GM12891 (cell line): Measurements from ENCODE around the gene LGR6.

Experiments used
- POLR2A ChIP-seq: IDR thresholded peaks from 2 replicates; pipeline ENCODE4 v1.6.1; 2011; ENCODE audit warnings: low read depth, low read length, control low read depth
- SPI1 ChIP-seq: IDR thresholded peaks from 2 replicates; pipeline ENCODE4 v1.6.1; 2011; ENCODE audit warnings: low read depth, low read length, control low read depth

DNA sequence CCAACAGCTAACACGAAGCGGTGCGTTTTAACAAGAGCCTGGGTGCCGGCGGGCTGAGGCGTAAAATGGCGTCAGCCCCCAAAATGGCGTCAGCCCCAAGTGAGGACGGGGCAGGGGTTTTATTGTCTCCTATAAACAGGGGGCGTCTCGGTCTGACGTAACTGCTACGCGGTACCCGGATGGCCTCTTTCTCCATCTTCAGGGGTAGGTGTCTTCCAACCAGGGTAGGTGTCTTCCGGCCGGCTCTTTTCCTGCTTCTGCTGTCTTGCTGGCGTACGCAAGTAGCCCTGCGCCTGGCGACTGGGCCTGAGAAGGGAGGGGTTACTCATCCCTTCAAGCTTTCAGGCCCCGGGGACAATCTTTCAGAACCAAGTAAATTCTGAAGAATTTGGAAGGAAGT is 45.3 kb downstream of the LGR6 start:
- TF ChIP-seq SPI1 (no peak), POLR2A (no peak)
